Endothelial cell of umbilical vein (primary cell): ENCODE results near the gene ADIG. TPM values are rescaled to one million over a fixed set of nuclear protein-coding genes. Genes with fewer than 3 reads are reported as not detected.

Source experiments
- BruUV-seq: library from RNA; stranded (reverse); fragments of 400-500 nt; replicated peaks from 2 replicates; lab custom pipeline; 2021; lab: Mats Ljungman, UMichigan
- CTCF ChIA-PET: fragments of 300-600, 350-600 bp; sonication (Branson Sonifier 250); formaldehyde crosslinking; loops from one replicate; lab custom pipeline; 2021; ENCODE audit warnings: antibody characterized with exemption, inconsistent platforms; lab: Charles Lee
- POLR2A ChIA-PET: fragments of 300-600, 350-600 bp; sonication (Branson Sonifier 250); formaldehyde crosslinking; loops from one replicate; lab custom pipeline; 2021; ENCODE audit warnings: antibody characterized with exemption, inconsistent platforms; lab: Charles Lee
- DNase-seq: peaks from one replicate; pipeline ENCODE4 v3.0.0-alpha.2; 2011; ENCODE audit warnings: low read depth, low spot score
- FAIRE-seq: peaks from 2 replicates; lab custom pipeline; 2011; peaks lifted over from hg19 to GRCh38; lab: Jason Lieb, UNC
- H2AFZ ChIP-seq: 2 replicates; pipeline ENCODE4 v1.6.0; 2012; ENCODE audit warnings: low read depth, low read length, control low read depth, inconsistent platforms
- H3K27ac ChIP-seq: 2 replicates; pipeline ENCODE4 v1.5.1; 2011; ENCODE audit warnings: low read depth, mild to moderate bottlenecking, control low read depth, low read length, moderate library complexity; ENCODE audit not compliant: insufficient read depth
- H3K27me3 ChIP-seq, 2 experiments: 2 replicates each; pipeline versions ENCODE4 v1.6.0 to v1.6.1; 2011; ENCODE audit warnings: low read length in 2 of 2, mixed read lengths in 1 of 2; ENCODE audit not compliant: control insufficient read depth in 2 of 2, insufficient read depth in 2 of 2
- H3K36me3 ChIP-seq, 2 experiments: 2 replicates in 1 of 2; 3 replicates in 1 of 2; pipeline ENCODE4 v1.5.1; 2011; ENCODE audit warnings: low read length in 2 of 2, mild to moderate bottlenecking in 1 of 2, moderate library complexity in 1 of 2; ENCODE audit not compliant: control insufficient read depth in 2 of 2, insufficient read depth in 2 of 2; ENCODE audit errors: extremely low read depth in 1 of 2
- H3K4me1 ChIP-seq: 3 replicates; pipeline ENCODE4 v1.5.1; 2011; ENCODE audit warnings: mild to moderate bottlenecking, low read length; ENCODE audit not compliant: control insufficient read depth, insufficient read depth; ENCODE audit errors: extremely low read depth
- H3K4me2 ChIP-seq: 2 replicates; pipeline ENCODE4 v1.6.1; 2011; ENCODE audit warnings: low read length, control low read depth, mixed read lengths; ENCODE audit not compliant: insufficient read depth
- H3K4me3 ChIP-seq, 3 experiments: fragments of 200-600 bp in 1 of 3; sonication (generic), shearing (Covaris generic) in 1 of 3; replicated peaks in 1 of 3; 2 replicates each; pipeline ENCODE4 v1.5.1; 2011 to 2016; ENCODE audit warnings: control low read depth in 3 of 3, low read length in 3 of 3, mild to moderate bottlenecking in 2 of 3, inconsistent platforms in 1 of 3, low read depth in 1 of 3, moderate library complexity in 1 of 3; ENCODE audit not compliant: insufficient read depth in 1 of 3
- H3K79me2 ChIP-seq: 2 replicates; pipeline ENCODE4 v1.6.0; 2012; ENCODE audit warnings: low read length, inconsistent platforms; ENCODE audit not compliant: control insufficient read depth, insufficient read depth
- H3K9ac ChIP-seq: replicated peaks from 2 replicates; pipeline ENCODE3; 2011; ENCODE audit warnings: low read length, control low read depth; ENCODE audit not compliant: insufficient read depth; ENCODE audit errors: extremely low read depth
- H3K9me1 ChIP-seq: replicated peaks from 3 replicates; pipeline ENCODE4 v1.6.0; 2011; ENCODE audit warnings: mild to moderate bottlenecking, low read length; ENCODE audit not compliant: control insufficient read depth, insufficient read depth; ENCODE audit errors: extremely low read depth
- H3K9me3 ChIP-seq: replicated peaks from 2 replicates; pipeline ENCODE4 v1.5.1; 2012; ENCODE audit warnings: low read length, inconsistent platforms; ENCODE audit not compliant: control insufficient read depth, insufficient read depth
- H4K20me1 ChIP-seq: replicated peaks from 2 replicates; pipeline ENCODE3; 2011; ENCODE audit warnings: mild to moderate bottlenecking, low read length; ENCODE audit not compliant: control insufficient read depth, insufficient read depth; ENCODE audit errors: extremely low read depth
- CTCF ChIP-seq, 2 donors: IDR thresholded peaks; 1 replicate in 1 of 2; 2 replicates in 1 of 2; pipeline ENCODE4 v1.5.1; 2011; ENCODE audit warnings: low read length in 2 of 2, mild to moderate bottlenecking in 2 of 2, moderate library complexity in 2 of 2, control low read depth in 1 of 2, inconsistent platforms in 1 of 2, low read depth in 1 of 2; ENCODE audit not compliant: insufficient read depth in 1 of 2; ENCODE audit errors: extremely low read depth in 1 of 2
- EZH2 ChIP-seq: IDR thresholded peaks from 2 replicates; pipeline ENCODE4 v1.6.1; 2012; ENCODE audit warnings: borderline replicate concordance, low read depth, mild to moderate bottlenecking, moderate library complexity, low read length, inconsistent platforms; ENCODE audit not compliant: severe bottlenecking
- FOS ChIP-seq: IDR thresholded peaks from 2 replicates; pipeline ENCODE4 v1.6.1; 2011; ENCODE audit warnings: mild to moderate bottlenecking, low read length, moderate library complexity, borderline replicate concordance; ENCODE audit not compliant: insufficient read depth
- GATA2 ChIP-seq: IDR thresholded peaks from 2 replicates; pipeline ENCODE4 v1.7.0; 2011; ENCODE audit warnings: low read depth, mild to moderate bottlenecking, moderate library complexity, mixed read lengths, low read length; ENCODE audit not compliant: insufficient read length, insufficient read depth
- JUN ChIP-seq: IDR thresholded peaks from 2 replicates; pipeline ENCODE4 v1.6.1; 2011; ENCODE audit warnings: borderline replicate concordance, low read depth; ENCODE audit not compliant: insufficient read length, insufficient read depth
- MAX ChIP-seq: IDR thresholded peaks from 2 replicates; pipeline ENCODE4 v1.6.1; 2011; ENCODE audit not compliant: insufficient read depth, insufficient read length
- MYC ChIP-seq: IDR thresholded peaks from one replicate; pipeline ENCODE4 v1.6.1; 2011; ENCODE audit warnings: mild to moderate bottlenecking, low read depth, low read length
- POLR2A ChIP-seq: IDR thresholded peaks from 2 replicates; pipeline ENCODE4 v1.6.1; 2012; ENCODE audit warnings: low read depth, mild to moderate bottlenecking, control low read depth, low read length
- POLR2AphosphoS5 ChIP-seq: IDR thresholded peaks from 2 replicates; pipeline ENCODE4 v1.6.1; 2012; ENCODE audit warnings: low read depth, mild to moderate bottlenecking, control low read depth, low read length, moderate library complexity; ENCODE audit not compliant: insufficient read depth
- dilution Hi-C: fragments of 300-500 bp; cut with MboI; formaldehyde crosslinking; loops from one replicate; pipeline ENCODE4 v1.15.0; 2019; ENCODE audit warnings: low sequenced_read_pairs; ENCODE audit not compliant: extremely low pct_ligation_motif_present
- intact Hi-C: fragments of 100-400 bp; cut with micrococcal nuclease; formaldehyde crosslinking; loops from one replicate; pipeline ENCODE4 v1.10.0; 2022
- polyA plus RNA-seq, 4 experiments: library from polyadenylated mRNA; depleted of rRNA in 3 of 4; stranded (reverse) in 3 of 4; unstranded in 1 of 4; fragments of >200 nt; gene quantifications; 2 replicates each; pipeline versions ENCODE4 v1.2.1 to v1.2.3, GENCODE V29; 2011 to 2012; ENCODE audit warnings: missing spikeins in 1 of 4
- total RNA-seq: library from RNA; stranded (reverse); gene quantifications from 2 replicates; pipeline ENCODE4 v1.2.3, GENCODE V29; 2021

Gene ADIG
- total and polyA plus RNA-seq, 2 donors (not counting 3 experiments of a cell fraction or from before 2014, with no cell fraction given) = not detected

- no peak for FAIRE-seq
- H3K27ac ChIP-seq = no peak overlapping the region
- no peak overlapping the region for H3K9ac ChIP-seq
- no peaks in the 10 kb centered on the region for H3K4me1 ChIP-seq
- H3K4me3 ChIP-seq = no peak overlapping the region
- no peaks in the 10 kb centered on the region for H4K20me1 ChIP-seq
- DNase-seq = no peak
- CTCF ChIA-PET = interaction anchor here (0.9 to 1.0 kb wide), 2 partner anchors 24 to 96 kb away, joined by 3 read pairs; no protein-coding TSS in a partner anchor
- H3K27me3 ChIP-seq = no peaks in the 10 kb centered on the region
- dilution Hi-C loops (no loop called here), intact Hi-C loops (no loop called here)
- no peak for TF ChIP-seq MAX
- TF ChIP-seq CTCF (IDR thresholded peaks at IDR 0.05; ENCODE audit: extremely low read depth in 1 of 2, insufficient read depth in 1 of 2, low read depth in 1 of 2, low read length in 2 of 2) = no peak
- TF ChIP-seq JUN = no peak
- no peak for TF ChIP-seq FOS
- no peak for TF ChIP-seq POLR2A
- no peak for TF ChIP-seq POLR2AphosphoS5
- TF ChIP-seq GATA2 = no peak
- no peak for TF ChIP-seq MYC
- TF ChIP-seq EZH2 = no peak
- H3K36me3 ChIP-seq = peaks cover 8 to 23% of the 10 kb centered on the region in 2 experiments
- no peaks in the 10 kb centered on the region for H3K79me2 ChIP-seq
- no TSS peak for BruUV-seq
- H3K9me3 ChIP-seq = no peaks in the 10 kb centered on the region
- POLR2A ChIA-PET = no interaction called here
- H3K4me2 ChIP-seq = no peak overlapping the region
- peaks cover 3% of the 10 kb centered on the region for H3K9me1 ChIP-seq
- H2AFZ ChIP-seq = no peak overlapping the region
These were observed 32.5 kb upstream of the ADIG start for GRCh38 chr20:38548356-38549083.
